ENCODE measurements around the gene ABCB6.

ABCB6 gene

GRCh38 chr2:219184121-219184520 lies 34.6 kb downstream of the ABCB6 start:
- no peak for DNase-seq (ENCODE audit: low spot score)

- DNase-seq (ENCODE audit: low spot score) = no peak
Observed at GRCh38 chr2:219183151-219183772, 35.5 kb downstream of the ABCB6 start.

- DNase-seq (ENCODE audit: low spot score) = no peak
Observed at GRCh38 chr2:219182331-219183150, 36.2 kb downstream of the ABCB6 start.

- DNase-seq (ENCODE audit: low spot score) = no peak
Observed at GRCh38 chr2:219181531-219181930, 37.2 kb downstream of the ABCB6 start.

GRCh38 chr2:219180961-219181360 lies 37.8 kb downstream of the ABCB6 start:
- DNase-seq (ENCODE audit: low spot score) = no peak

GRCh38 chr2:219179601-219180465 lies 38.9 kb downstream of the ABCB6 start:
- no peak for DNase-seq (ENCODE audit: low spot score)

GRCh38 chr2:219178377-219179175 lies 40.2 kb downstream of the ABCB6 start:
- DNase-seq (ENCODE audit: low spot score) = peak; percentile 69

- peak; percentile 98 for DNase-seq (ENCODE audit: low spot score)
Observed at GRCh38 chr2:219177552-219178376, 41.0 kb downstream of the ABCB6 start, which contains the start of gene RETREG2. TSS of gene RETREG2 (plus strand) at chr2:219178275. CDS start at chr2:219178353, 78 bp downstream.

GRCh38 chr2:219176818-219177551 lies 41.8 kb downstream of the ABCB6 start, which contains the start of gene CNPPD1:
TSS of gene CNPPD1 (minus strand) at chr2:219176925. CDS start at chr2:219176828, 97 bp downstream.
- DNase-seq (ENCODE audit: low spot score) = peak; percentile 89

GRCh38 chr2:219175928-219176817 lies 42.6 kb downstream of the ABCB6 start:
- peak; percentile 56 for DNase-seq (ENCODE audit: low spot score)

- DNase-seq (ENCODE audit: low spot score) = no peak
Observed at GRCh38 chr2:219175486-219175885, 43.3 kb downstream of the ABCB6 start.

GRCh38 chr2:219174801-219175200 lies 44.0 kb downstream of the ABCB6 start:
- DNase-seq (ENCODE audit: low spot score) = no peak

GRCh38 chr2:219174146-219174545 lies 44.6 kb downstream of the ABCB6 start:
- no peak for DNase-seq (ENCODE audit: low spot score)

GRCh38 chr2:219173176-219173575 lies 45.6 kb downstream of the ABCB6 start:
- DNase-seq (ENCODE audit: low spot score) = no peak

GRCh38 chr2:219172231-219173154 lies 46.3 kb downstream of the ABCB6 start:
- DNase-seq (ENCODE audit: low spot score) = no peak

- peak; percentile 41 for DNase-seq (ENCODE audit: low spot score)
Observed at GRCh38 chr2:219171231-219171651, 47.5 kb downstream of the ABCB6 start.

GRCh38 chr2:219169930-219170654 lies 48.7 kb downstream of the ABCB6 start, which contains the start of gene SLC23A3:
TSS of gene SLC23A3 (minus strand) at chr2:219170029. CDS start at chr2:219169984, 45 bp downstream.
- no peak for DNase-seq (ENCODE audit: low spot score)

Measured in iPS-NIHi11 (cell line).